Measurements from ENCODE around the gene MRPL42. TPM values are rescaled to one million over a fixed set of nuclear protein-coding genes. Genes with fewer than 3 reads are reported as not detected.
A peak's percentile ranks its signal among the peaks of the same experiment; 100 is the strongest.

MRPL42 gene
- total RNA-seq, 1 donor from 2014 or later: 87.6 TPM

- no peak for DNase-seq (ENCODE audit: low spot score)
These were observed 32.9 kb downstream of the MRPL42 start for GRCh38 chr12:93500201-93500600.

DNA sequence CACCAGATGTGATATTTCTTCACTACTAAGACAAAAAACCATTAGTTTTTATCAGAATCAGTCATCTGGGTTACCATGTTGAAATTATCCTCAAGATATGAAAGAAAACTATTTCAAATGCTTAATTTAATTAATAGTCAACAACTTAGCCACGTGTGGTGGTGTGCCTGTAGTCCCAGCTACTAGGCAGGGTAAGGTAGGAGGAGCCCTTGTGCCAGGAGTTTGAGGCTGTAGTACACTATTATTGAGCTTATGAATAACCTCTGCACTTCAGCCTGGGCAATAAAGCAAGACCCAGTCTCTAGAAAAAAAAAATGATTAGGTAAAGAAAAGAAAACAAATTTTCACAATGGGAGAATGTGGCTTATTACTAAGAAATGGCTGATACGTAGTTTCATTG, 33.4 kb downstream of the MRPL42 start:
- no peak for DNase-seq (ENCODE audit: low spot score)

DNA sequence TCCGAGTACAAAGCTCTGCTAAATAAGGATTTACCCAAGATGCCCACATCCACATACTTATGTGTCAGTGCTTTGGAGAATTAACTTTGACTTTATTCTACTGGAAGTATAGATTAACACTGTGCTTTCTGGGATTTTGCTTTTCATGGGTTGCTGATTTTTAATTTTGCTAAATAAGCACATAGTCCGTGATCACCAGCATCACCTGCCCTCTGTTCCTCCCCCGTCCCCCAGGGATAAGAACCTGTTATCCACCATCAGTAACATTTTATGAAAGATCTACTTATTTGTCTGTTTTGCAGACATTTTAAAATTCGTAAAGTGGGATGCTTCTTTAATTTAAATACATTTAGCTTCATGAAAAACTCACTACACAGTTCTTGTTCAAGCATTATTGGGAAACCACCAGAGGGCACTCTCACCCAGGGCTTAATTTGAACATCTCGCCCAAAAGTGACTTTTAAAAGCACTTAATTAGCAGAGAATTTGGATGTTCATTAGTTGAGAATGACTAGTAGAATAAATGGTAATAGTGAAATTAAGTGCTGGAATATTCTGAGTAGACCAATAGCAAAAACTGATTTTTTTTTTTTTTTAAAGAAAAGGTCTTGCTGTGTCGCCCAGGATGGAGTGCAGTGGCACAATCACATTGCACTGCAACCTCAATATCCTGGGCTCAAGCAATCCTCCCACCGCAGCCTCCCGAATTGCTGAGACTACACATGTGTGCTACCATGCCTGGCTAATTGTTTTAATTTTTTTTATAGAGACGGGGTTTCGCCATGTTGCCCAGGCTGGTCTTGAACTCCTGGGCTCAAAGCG, 35.7 kb downstream of the MRPL42 start:
- peak; percentile 62 for DNase-seq (ENCODE audit: low spot score)

- no peak for DNase-seq (ENCODE audit: low spot score)
These were observed 39.9 kb downstream of the MRPL42 start for GRCh38 chr12:93507165-93507564.

GRCh38 chr12:93509506-93509905, 42.2 kb downstream of the MRPL42 start:
- no peak for DNase-seq (ENCODE audit: low spot score)

GRCh38 chr12:93514853-93515252, 47.5 kb downstream of the MRPL42 start:
- DNase-seq (ENCODE audit: low spot score): no peak

DNA sequence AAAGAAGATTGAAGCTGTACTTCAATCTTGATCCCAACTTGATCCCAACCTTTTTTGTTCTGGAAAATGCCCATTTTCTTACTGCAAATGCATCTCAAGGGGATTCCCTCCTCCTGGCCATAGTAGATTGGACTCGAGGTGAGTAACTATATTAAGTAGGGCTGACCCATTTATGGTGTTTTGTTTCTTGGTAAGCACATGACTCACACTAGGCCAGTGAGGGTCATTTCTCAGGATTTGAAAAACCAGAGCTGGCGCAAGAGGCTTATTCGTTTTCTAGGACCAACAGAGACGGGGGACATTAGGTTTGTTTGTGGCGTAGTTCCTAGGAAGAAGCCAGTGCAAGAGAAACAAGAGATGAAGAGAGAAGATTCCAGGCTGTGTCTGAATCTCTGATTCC, 51.4 kb downstream of the MRPL42 start:
- DNase-seq (ENCODE audit: low spot score): no peak

- no peak for DNase-seq (ENCODE audit: low spot score)
These were observed 52.5 kb downstream of the MRPL42 start for GRCh38 chr12:93519859-93520258.

- DNase-seq (ENCODE audit: low spot score): no peak
These were observed 53.1 kb downstream of the MRPL42 start for GRCh38 chr12:93520454-93520853.

GRCh38 chr12:93521225-93522080, 54.1 kb downstream of the MRPL42 start:
- no peak for DNase-seq (ENCODE audit: low spot score)

DNA sequence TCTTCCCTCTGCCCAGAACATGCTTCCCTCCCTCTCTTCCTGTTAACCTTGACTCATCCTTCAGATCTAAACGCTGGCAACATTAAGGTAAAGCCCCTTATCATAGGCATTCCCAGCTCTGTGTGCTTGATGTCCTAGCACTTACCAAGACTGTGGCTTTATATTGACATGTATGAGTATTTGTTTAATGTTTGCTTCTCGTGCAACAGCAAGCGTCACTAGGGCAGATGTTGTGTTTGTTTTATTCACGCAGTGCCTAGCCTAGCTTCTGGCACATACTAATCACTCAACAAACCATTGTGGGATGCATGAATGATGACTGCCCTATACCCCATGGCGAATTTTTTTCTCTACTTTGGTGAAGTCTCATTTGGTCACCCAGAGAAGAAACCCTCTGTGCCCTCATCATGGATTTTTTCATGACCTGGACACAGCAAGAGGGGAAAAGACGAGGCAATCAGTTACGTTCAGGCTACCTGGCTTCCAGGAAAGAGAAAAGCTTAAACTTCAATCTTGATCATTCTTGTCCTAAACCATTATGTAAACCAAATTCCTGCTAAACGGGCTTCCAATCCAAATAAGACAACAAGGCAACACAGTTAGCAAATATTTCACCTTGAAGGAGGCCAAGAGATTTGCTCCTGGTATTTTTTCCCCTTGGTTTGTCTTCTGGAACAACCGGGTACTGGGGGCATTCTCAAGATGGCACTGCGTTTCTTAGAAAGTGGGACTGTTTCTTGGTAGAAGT, 57.2 kb downstream of the MRPL42 start:
- no peak for DNase-seq (ENCODE audit: low spot score)

DNA sequence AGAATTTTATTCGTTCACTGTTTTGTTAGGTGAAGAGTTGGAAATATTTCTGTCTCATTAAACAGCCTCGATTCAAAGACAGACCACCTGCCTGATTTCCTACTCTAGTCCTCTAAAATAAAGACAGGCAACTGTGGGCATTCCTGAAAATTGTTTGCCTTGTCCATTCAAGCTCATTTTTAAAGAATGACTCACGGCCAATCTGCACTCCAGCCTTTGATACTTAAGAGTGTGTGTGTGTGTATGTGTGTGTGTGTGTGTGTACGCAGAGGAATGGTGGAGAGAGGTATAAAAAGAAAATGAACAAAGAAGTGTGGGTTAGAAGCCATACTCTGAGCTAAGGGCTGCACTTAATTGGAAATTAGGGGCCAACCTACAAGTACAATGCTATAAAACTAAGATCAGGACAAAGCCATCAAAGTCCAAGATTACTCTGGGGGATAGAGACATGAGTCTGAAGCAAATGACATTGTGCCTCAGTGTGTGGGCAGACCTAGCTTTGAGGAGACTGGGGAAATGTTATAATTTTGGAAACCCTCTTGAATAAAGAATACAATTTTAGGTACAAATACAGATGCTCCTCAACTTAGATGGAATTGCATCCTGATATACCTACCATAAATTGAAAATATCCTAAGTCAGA, 59.6 kb downstream of the MRPL42 start:
- DNase-seq (ENCODE audit: low spot score): no peak

DNA sequence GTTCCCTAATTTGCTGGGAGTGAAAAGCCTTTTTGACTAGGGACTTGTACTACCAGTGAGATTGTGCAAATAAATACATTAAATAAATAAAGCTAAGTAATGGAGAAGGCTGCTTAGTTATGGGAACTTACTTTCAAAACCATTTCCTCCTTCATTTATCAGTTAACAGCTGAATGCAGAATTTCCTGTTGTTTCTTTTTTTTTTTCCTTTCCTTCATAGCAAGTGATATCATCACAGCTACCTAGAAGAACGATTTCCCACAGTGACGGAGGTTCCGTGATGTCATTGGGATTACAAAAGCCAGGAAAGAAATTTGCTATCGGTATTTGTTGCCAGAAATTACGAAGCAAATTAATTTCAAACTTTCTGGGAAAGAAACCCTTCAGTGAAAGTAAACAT, 63.0 kb downstream of the MRPL42 start:
- no peak for DNase-seq (ENCODE audit: low spot score)

DNA sequence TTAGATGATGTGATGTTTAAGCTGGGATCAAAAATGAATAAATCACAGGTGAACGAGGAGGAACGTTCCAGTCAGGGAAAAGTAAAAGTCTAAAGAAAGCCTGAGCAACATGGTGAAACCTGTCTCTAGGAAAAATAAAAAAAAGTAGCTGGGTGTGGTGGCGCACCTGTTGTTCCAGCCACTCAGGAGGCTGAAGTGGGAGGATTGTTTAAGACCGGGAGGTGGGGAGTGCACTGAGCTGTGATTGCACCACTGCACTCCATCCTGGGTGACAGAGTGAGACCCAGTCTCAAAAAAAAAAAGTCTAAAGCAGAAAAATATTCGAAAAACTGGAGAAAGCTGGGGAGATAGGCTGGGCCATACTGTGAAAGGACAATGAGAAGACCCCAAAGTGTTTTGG, 66.0 kb downstream of the MRPL42 start:
- no peak for DNase-seq (ENCODE audit: low spot score)

- DNase-seq (ENCODE audit: low spot score): no peak
These were observed 68.9 kb downstream of the MRPL42 start for GRCh38 chr12:93536111-93536765.

DNA sequence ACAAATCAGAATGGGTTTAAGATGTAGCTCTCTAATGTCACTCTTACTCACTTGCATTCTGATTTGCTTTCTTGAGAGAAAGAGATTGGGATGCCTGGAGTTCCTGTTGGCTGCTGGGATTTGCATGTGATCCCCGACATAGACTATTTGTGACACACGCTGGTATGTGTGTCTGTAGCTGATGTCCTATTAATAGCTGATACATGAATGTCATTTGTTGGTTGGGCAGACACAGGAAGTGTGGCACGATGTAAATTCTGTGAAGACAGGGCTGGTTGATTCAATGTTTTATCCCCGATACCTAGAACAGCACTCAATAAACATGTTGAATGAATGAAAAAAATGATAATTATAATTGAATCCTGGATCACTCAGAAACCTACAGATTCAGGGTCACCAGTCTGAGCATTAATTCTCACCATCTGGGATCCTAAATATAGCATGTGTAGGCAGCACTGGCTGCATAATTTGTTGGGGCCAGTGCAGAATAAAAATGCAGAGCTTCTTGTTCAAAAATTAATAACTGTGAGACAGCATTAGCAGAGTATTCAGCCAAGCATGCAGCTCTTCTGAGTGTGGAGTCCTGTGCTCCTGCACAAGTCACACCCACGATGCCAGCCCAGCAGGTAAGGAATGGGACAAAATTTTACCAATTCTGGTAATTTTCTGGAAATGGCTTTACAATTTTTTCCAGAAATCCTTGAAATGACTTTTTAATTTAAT, 69.6 kb downstream of the MRPL42 start:
- no peak for DNase-seq (ENCODE audit: low spot score)

GRCh38 chr12:93537769-93538168, 70.5 kb downstream of the MRPL42 start:
- no peak for DNase-seq (ENCODE audit: low spot score)

DNA sequence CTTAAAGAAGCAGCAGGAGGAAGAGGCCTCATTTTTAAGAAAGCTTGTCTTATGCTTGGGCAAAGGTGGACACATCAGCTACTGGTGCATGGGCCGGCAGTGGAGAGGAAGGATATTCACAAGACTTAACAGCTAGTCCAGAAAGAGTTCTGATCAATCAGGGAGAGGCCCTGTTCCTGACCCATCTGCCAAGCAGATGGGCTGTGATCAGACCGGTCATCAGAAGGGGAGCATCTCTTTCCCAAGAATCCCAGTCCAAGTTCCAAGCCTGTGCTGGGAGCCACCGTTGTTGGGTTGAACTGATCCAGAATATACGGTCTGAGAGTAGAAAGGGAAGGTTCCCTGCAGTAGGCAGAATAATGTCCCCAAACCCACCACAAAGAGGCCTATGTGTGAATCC, 72.5 kb downstream of the MRPL42 start:
- no peak for DNase-seq (ENCODE audit: low spot score)

DNA sequence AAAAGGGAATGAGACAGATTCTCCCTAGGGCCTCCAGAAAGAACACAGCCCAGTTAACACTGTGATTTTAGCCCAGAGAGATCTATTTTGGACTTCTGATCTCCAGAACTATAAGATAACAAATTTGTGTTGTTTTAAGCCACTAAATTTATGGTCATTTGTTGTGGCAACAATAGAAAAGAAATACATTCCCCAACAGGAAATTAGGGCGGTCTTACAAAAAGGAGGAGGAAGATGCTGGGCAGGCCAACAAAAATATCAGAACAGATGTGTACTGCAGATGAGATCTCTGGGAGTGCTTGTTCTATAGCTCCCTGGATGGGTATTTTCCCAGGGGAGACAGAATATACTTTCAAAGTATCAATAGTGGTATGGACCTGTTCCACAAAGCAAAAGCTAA, 73.2 kb downstream of the MRPL42 start:
- no peak for DNase-seq (ENCODE audit: low spot score)

GRCh38 chr12:93541578-93542225, 74.4 kb downstream of the MRPL42 start:
- DNase-seq (ENCODE audit: low spot score): no peak
